ENCODE results near the gene RIGI. TPM values are rescaled to one million over a fixed set of nuclear protein-coding genes. Genes with fewer than 3 reads are reported as not detected.

RIGI gene
- total RNA-seq, 1 donor from 2014 or later = 24.6 TPM

DNA sequence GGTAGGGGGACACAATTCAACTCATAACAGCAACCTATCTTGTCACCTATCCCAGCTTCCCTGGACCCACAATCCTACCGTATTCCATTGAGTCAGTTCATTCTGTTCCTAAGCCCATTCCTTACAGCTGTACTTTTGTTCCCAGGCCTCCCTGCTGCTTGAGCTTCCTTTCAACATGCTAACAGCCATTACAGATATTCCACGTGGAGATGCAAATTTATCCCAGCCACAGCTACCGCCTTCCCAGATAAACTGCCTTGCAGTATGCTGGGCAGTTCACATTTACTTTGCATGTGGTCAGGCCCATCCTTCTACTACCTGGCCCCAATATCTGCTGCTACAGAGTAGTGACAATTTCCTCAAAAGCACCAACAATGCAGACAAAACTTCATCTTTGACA lies 23.0 kb downstream of the RIGI start:
- no peaks in the 10 kb centered on the region for H3K4me1 ChIP-seq
- TF ChIP-seq CTCF (IDR thresholded peaks at IDR 0.05) = no peak
- no peaks in the 10 kb centered on the region for H3K27me3 ChIP-seq (ENCODE audit: low read depth)
- no peak for DNase-seq
- intact Hi-C loops (cut with DNase I) = no loop called here
- H3K4me3 ChIP-seq = no peak overlapping the region
- no peaks in the 10 kb centered on the region for H3K9me3 ChIP-seq
- H3K27ac ChIP-seq = no peak overlapping the region
- no peak for ATAC-seq
- peaks cover 24% of the 10 kb centered on the region for H3K36me3 ChIP-seq

- Histone ChIP-seq H3K27ac (no peak overlapping the region), H3K4me3 (no peak overlapping the region), H3K36me3 (peaks cover 30% of the 10 kb centered on the region), H3K4me1 (no peaks in the 10 kb centered on the region), H3K27me3 (ENCODE audit: low read depth) (no peaks in the 10 kb centered on the region), H3K9me3 (no peaks in the 10 kb centered on the region)
- ATAC-seq (no peak), DNase-seq (no peak)
- no peak for TF ChIP-seq CTCF (IDR thresholded peaks at IDR 0.05)
- intact Hi-C loops (cut with DNase I) = no loop called here
These were observed 23.5 kb downstream of the RIGI start for GRCh38 chr9:32502464-32502863.

GRCh38 chr9:32501868-32502267 lies 24.1 kb downstream of the RIGI start:
- no peak for ATAC-seq
- intact Hi-C loops (cut with DNase I) = no loop called here
- no peaks in the 10 kb centered on the region for H3K9me3 ChIP-seq
- H3K4me1 ChIP-seq = no peaks in the 10 kb centered on the region
- H3K4me3 ChIP-seq = no peak overlapping the region
- no peak for DNase-seq
- H3K27ac ChIP-seq = no peak overlapping the region
- H3K36me3 ChIP-seq = peaks cover 36% of the 10 kb centered on the region
- H3K27me3 ChIP-seq (ENCODE audit: low read depth) = no peaks in the 10 kb centered on the region
- TF ChIP-seq CTCF (IDR thresholded peaks at IDR 0.05) = no peak

- no peak for ATAC-seq
- H3K36me3 ChIP-seq = peaks cover 46% of the 10 kb centered on the region
These were observed 25.2 kb downstream of the RIGI start for GRCh38 chr9:32500768-32501167.

GRCh38 chr9:32497921-32498320 lies 28.1 kb downstream of the RIGI start:
- TF ChIP-seq CTCF (IDR thresholded peaks at IDR 0.05) = no peak
- Histone ChIP-seq H3K4me1 (no peaks in the 10 kb centered on the region), H3K9me3 (no peaks in the 10 kb centered on the region), H3K27me3 (ENCODE audit: low read depth) (no peaks in the 10 kb centered on the region), H3K36me3 (peaks cover 61% of the 10 kb centered on the region), H3K27ac (no peak overlapping the region), H3K4me3 (no peak overlapping the region)
- ATAC-seq = no peak
- DNase-seq = no peak
- intact Hi-C loops (cut with DNase I) = no loop called here

More at GRCh38 chr9:32500768-32501167, 25.2 kb downstream of the RIGI start:
- Histone ChIP-seq H3K27ac (no peak overlapping the region), H3K9me3 (no peaks in the 10 kb centered on the region), H3K27me3 (ENCODE audit: low read depth) (no peaks in the 10 kb centered on the region), H3K4me3 (no peak overlapping the region), H3K4me1 (no peaks in the 10 kb centered on the region)
- DNase-seq = no peak
- TF ChIP-seq CTCF (IDR thresholded peaks at IDR 0.05) = no peak
- intact Hi-C loops (cut with DNase I) = no loop called here

DNA sequence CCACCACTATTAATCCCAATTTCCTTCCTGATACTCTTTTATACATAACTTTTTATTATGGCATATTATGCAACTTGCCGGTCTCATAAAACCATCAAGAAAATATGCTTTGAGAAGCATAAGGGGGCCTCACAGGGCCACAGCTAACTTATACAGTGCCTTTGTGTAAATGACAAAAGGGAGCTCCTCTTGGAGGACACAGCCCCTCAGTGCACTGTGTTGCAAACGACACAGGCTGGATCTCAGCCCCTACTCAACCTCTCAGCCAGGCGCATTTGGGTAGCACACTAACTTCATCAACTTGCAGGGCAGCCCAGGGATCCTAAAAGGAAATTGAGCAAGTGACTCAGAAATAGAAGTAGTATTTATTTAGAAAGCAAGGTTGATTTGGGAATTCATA lies 35.4 kb downstream of the RIGI start:
- no peak overlapping the region for H3K27ac ChIP-seq
- no peaks in the 10 kb centered on the region for H3K4me1 ChIP-seq
- no peak for ATAC-seq
- no peak overlapping the region for H3K4me3 ChIP-seq
- intact Hi-C loops (cut with DNase I) = no loop called here
- H3K36me3 ChIP-seq = peaks cover 86% of the 10 kb centered on the region
- no peak for DNase-seq
- TF ChIP-seq CTCF (IDR thresholded peaks at IDR 0.05) = no peak
- H3K27me3 ChIP-seq (ENCODE audit: low read depth) = no peaks in the 10 kb centered on the region
- no peaks in the 10 kb centered on the region for H3K9me3 ChIP-seq

Data from lower lobe of right lung (tissue), 2 donors.